Adipose tissue (tissue), 3 donors: ENCODE measurements around the gene TRIOBP. TPM values are rescaled to one million over a fixed set of nuclear protein-coding genes. Genes with fewer than 3 reads are reported as not detected.

Source experiments
- H3K27ac ChIP-seq: one replicate; pipeline ENCODE4 v1.5.1; 2013; ENCODE audit warnings: low read depth, low read length
- WGBS, 3 donors: extraction: QIAGEN DNeasy Blood & Tissue Kit; methylation state at CpG; one replicate each; pipeline ENCODE4 v1.1.7; 2013; 5-methylcytosine and 5-hydroxymethylcytosine counted together
- polyA plus RNA-seq, 3 donors: library from polyadenylated mRNA; stranded (reverse); fragments of 200-250 nt; gene quantifications; one replicate each; pipeline ENCODE4 v1.2.3, GENCODE V29; 2013
- donor health status: healthy with polysubstance abuse.
- donor health status: Bipolar disorder and iron deficiency.
- donor health status: healthy.

Gene TRIOBP
- polyA plus RNA-seq, 3 donors = 28.1 to 104 (median 74.8) TPM

DNA sequence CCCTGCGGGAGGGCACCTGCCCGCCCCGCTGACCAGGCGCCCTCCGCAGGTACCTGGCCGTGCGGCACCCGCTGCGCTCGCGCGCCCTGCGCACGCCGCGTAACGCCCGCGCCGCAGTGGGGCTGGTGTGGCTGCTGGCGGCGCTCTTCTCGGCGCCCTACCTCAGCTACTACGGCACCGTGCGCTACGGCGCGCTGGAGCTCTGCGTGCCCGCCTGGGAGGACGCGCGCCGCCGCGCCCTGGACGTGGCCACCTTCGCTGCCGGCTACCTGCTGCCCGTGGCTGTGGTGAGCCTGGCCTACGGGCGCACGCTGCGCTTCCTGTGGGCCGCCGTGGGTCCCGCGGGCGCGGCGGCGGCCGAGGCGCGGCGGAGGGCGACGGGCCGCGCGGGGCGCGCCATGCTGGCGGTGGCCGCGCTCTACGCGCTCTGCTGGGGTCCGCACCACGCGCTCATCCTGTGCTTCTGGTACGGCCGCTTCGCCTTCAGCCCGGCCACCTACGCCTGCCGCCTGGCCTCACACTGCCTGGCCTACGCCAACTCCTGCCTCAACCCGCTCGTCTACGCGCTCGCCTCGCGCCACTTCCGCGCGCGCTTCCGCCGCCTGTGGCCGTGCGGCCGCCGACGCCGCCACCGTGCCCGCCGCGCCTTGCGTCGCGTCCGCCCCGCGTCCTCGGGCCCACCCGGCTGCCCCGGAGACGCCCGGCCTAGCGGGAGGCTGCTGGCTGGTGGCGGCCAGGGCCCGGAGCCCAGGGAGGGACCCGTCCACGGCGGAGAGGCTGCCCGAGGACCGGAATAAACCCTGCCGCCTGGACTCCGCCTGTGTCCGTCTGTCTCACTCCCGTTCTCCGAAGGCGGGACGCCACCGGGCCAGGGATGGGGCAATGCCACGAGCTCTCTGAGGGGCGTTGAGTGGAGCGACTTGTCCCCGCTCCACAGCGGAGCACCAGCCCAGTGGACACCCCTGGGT is 128.1 kb downstream of the TRIOBP start:
- H3K27ac ChIP-seq = no peak overlapping the region
- WGBS, 3 donors = 7 to 19% (median 8%) methylated on average over 84 to 134 of the region's 135 CpGs

Other genes starting within 250 kb of the TRIOBP start
- 10 to 100 TPM in 2 of 3 donors, 1 to 10 TPM in 1; 5.1 to 20.5 (median 19.0) TPM for gene MFNG, start 210.7 kb upstream of the TRIOBP start, polyA plus RNA-seq
- 10 to 100 TPM in 1 of 3 donors, 1 to 10 TPM in 2; 8.8 to 20.0 (median 10.0) TPM for gene CARD10, start 177.6 kb upstream of the TRIOBP start, polyA plus RNA-seq
- 10 to 100 TPM; 52.7 to 66.6 (median 63.3) TPM for gene CDC42EP1, start 136.6 kb upstream of the TRIOBP start, polyA plus RNA-seq
- 10 to 100 TPM in 1 of 3 donors, 1 to 10 TPM in 2; 2.1 to 13.9 (median 4.4) TPM for gene LGALS2, start 117.0 kb upstream of the TRIOBP start, polyA plus RNA-seq
- 10 to 100 TPM; 24.2 to 33.1 (median 29.8) TPM for gene GGA1, start 88.2 kb upstream of the TRIOBP start, polyA plus RNA-seq
- gene SH3BP1, start 57.4 kb upstream of the TRIOBP start, polyA plus RNA-seq = 1 to 10 TPM; 2.3 to 8.2 (median 6.6) TPM
- 1 to 10 TPM; 4.7 to 5.7 (median 4.9) TPM for gene PDXP, start 38.3 kb upstream of the TRIOBP start, polyA plus RNA-seq
- 1,000 to 10,000 TPM in 2 of 3 donors, 100 to 1,000 TPM in 1; 418 to 4,149 (median 2,198) TPM for gene LGALS1, start 21.4 kb upstream of the TRIOBP start, polyA plus RNA-seq
- gene NOL12, start 10.7 kb upstream of the TRIOBP start, polyA plus RNA-seq = 10 to 100 TPM; 15.7 to 31.7 (median 17.5) TPM
- gene GCAT, start 110.9 kb downstream of the TRIOBP start, polyA plus RNA-seq = 10 to 100 TPM; 13.6 to 33.2 (median 14.7) TPM
- under 1 TPM in 1 of 3 donors, not detected in 2; 0.15 TPM for gene GALR3, start 126.3 kb downstream of the TRIOBP start, polyA plus RNA-seq
- 10 to 100 TPM; 12.7 to 18.3 (median 13.9) TPM for gene ANKRD54, start 147.3 kb downstream of the TRIOBP start, polyA plus RNA-seq
- gene EIF3L, start 152.4 kb downstream of the TRIOBP start, polyA plus RNA-seq = 100 to 1,000 TPM; 315 to 364 (median 352) TPM
- 10 to 100 TPM in 2 of 3 donors, 1 to 10 TPM in 1; 9.1 to 19.6 (median 11.0) TPM for gene MICALL1, start 209.2 kb downstream of the TRIOBP start, polyA plus RNA-seq